OCI-LY1 (cell line): ENCODE data around the gene PICALM.

Experiments
- CTCF ChIP-seq: fragments of 200-600 bp; sonication (generic), shearing (Covaris generic); IDR thresholded peaks from 2 replicates; pipeline ENCODE4 v1.5.1; 2017; ENCODE audit warnings: mild to moderate bottlenecking, antibody characterized with exemption, low read length, moderate library complexity, mixed read lengths
- EZH2 ChIP-seq: fragments of 200-600 bp; sonication (generic), shearing (Covaris generic); IDR thresholded peaks from 2 replicates; pipeline ENCODE4 v1.8.0; 2017; ENCODE audit warnings: borderline replicate concordance, mixed run types, mild to moderate bottlenecking, antibody characterized with exemption, low read length, moderate library complexity, mixed read lengths

GRCh38 chr11:86089659-86090058 lies 20.8 kb upstream of the PICALM start:
- TF ChIP-seq CTCF (no peak), EZH2 (no peak)
